ENCODE measurements around the gene CISD3.

The CISD3 gene

GRCh38 chr17:38729886-38730525, at the start of gene CISD3:
Gene CISD3 (plus strand): TSS chr17:38730341. CDS start chr17:38730359, 18 bp downstream.
- DNase-seq: peak; percentile 57 to 81

DNA sequence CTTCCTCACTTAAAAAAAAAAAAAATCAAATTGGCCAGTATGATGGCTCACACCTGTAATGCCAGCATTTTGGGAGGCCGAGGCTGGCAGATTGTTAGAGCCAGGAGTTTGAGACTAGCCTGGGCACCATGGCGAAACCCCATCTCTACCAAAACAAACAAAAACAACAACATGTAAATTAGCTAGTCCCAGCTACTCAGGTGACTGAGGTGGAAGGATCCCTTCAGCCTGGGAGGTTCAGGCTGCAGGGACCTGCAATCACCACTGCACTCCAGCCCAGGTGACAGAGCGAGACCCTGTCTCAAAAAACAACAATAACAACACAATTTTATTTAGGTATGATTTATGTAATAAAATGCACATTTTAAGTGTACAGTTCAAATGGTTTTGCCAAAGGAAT, 49.0 kb upstream of the CISD3 start:
- DNase-seq: no peak

- no peak for DNase-seq
Measured at GRCh38 chr17:38685491-38685890, 44.6 kb upstream of the CISD3 start.

DNA sequence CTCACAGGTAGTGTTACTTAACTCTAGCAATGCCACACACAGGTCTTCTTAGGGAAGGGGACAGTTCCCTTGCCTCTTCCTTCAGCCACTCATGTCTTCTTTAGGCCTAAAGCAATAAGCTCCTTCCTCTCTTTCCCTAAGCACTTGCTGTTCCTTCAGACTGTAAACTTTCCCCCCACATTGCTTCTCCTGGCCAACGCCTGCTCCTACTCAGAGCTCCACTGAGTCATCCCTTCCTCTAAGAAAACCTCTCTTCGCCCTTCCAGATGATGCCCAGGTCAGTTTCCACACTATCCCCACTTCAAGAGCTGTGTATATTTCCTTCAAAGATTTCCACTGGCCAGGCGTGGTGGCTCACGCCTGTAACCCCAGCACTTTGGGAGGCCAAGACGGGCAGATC, 42.9 kb upstream of the CISD3 start:
- no peak for DNase-seq

GRCh38 chr17:38690386-38690785, 39.8 kb upstream of the CISD3 start:
- no peak for DNase-seq

GRCh38 chr17:38691154-38691553, 39.0 kb upstream of the CISD3 start:
- no peak for DNase-seq

DNA sequence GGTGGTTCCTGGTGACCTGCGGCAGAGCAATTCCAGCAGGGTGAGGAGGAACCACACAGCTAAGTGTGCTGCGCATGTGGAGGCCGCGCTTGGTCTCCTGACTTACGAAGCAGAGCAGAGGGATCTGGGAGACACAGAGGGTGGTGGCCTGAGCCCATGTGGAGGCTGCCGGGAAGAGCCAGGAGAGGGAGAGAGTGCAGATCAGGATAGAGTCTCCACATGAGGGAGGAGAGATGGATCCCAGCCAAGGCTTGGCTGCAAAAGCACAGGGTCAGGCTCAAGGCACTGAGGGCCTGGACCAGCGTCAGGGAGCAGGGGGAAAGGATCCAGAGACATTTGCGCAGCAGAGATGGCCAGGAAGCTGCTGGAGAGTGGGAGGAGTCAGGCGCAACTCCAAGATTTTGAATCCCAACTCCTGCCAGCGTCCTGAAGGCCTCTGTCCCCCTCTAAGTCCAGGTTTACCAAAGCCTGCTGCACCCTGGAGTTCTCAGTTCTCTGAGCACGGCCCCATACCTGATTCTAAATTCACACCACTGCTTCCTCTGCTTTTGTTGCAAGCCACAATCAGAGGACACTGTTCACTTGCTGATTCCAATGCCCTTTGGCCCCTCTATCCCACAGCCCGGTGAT, 36.3 kb upstream of the CISD3 start:
- DNase-seq: no peak

- no peak for DNase-seq
Measured at GRCh38 chr17:38697061-38697820, 32.9 kb upstream of the CISD3 start.

GRCh38 chr17:38698760-38699159, 31.4 kb upstream of the CISD3 start:
- no peak for DNase-seq

DNA sequence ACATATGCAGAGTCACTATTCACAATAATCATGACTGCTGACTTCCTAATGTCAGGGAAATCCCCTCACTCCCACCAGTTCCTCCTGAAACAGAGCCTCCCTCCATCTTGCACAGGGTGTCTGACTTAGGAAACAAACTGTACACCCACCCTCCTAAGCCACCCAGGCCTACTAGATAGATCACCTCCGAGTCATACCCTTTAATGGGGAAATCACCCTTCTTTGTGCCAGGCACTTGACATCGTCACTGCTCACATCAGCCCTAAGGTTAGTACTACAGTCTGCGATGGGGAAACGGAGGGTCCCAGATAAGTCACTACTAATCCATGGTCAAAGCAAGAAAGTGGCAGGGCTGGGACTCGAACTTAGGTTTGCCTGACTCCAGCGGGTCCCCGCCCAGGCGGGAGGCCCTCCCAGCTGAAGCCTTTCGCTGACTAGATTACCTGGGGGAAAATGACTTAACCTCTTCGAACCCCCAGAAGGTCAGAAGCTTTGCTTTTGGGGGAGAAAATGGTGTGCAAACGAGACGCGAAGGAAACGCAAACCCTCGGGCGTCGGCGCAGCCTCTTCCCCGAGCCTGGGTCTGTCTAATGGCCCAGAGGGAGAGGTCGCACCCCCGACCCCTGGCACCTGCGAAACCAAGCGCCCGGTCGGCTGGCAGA, 28.5 kb upstream of the CISD3 start:
- peak; percentile 82 to 84 for DNase-seq

GRCh38 chr17:38702166-38702915, 27.8 kb upstream of the CISD3 start:
- peak; percentile 48 to 92 for DNase-seq

- DNase-seq: no peak
Measured at GRCh38 chr17:38702916-38703741, 27.0 kb upstream of the CISD3 start.

GRCh38 chr17:38703742-38704605, 26.2 kb upstream of the CISD3 start:
- DNase-seq: peak in 1 of 2 donors; percentile 53

- DNase-seq: peak; percentile 52 to 66
Measured at GRCh38 chr17:38704606-38705522, 25.3 kb upstream of the CISD3 start, which contains the start of gene MLLT6. Gene MLLT6 (plus strand): TSS chr17:38705273. CDS start chr17:38705633, 360 bp downstream.

GRCh38 chr17:38705523-38705802, 24.7 kb upstream of the CISD3 start:
- DNase-seq: no peak

GRCh38 chr17:38705803-38706504, 24.2 kb upstream of the CISD3 start:
- peak in 1 of 2 donors; percentile 29 for DNase-seq

- DNase-seq: no peak
Measured at GRCh38 chr17:38706505-38707216, 23.5 kb upstream of the CISD3 start.

DNA sequence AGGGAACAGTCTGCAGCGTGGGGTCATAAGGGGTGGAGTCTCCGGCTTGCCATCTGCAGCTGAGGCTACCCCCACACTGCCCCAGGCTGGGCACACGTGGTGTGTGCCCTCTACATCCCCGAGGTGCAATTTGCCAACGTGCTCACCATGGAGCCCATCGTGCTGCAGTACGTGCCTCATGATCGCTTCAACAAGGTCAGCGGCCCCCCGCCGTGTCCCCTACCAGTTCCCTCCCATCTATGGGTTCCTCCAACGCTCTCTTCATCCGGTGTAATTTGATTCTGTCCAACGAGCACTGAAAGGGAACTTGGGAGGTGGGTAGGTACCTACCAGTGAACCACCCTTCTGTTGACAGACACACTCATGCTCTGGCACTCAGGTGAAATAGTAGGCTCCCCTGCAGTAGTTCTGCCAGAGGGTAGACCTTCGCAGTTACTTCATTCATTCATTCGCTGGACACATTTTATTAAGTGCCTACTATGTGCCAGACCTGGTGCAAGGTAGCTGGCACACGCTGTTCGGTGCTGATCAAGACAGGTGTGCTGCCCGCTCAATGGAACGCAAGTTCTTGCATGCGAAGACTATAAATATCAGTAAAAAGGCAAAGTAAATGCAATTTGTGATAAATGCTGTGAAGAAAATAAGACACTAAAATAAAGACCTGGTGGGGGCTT, 22.3 kb upstream of the CISD3 start:
- no peak for DNase-seq

All from bone marrow (tissue), 2 donors.